Mesothelial cell of epicardium (in vitro differentiated cells): ENCODE results near the gene KCNAB2. TPM values are rescaled to one million over a fixed set of nuclear protein-coding genes. Genes with fewer than 3 reads are reported as not detected.
"Not testable (repeated sequence)": the region's sequence is repeated elsewhere in the genome, so short reads cannot be mapped to it uniquely, and the experiment has no call there.

Source experiments
- DNase-seq, 2 experiments: peaks; one replicate each; pipeline ENCODE4 v3.0.0; 2021; ENCODE audit warnings: low spot score in 2 of 2; ENCODE audit not compliant: unreplicated experiment in 2 of 2
- H3K27ac Mint-ChIP-seq: 2 replicates; pipeline ENCODE4 v1.8.0; 2021; ENCODE audit warnings: mixed read lengths
- H3K27me3 Mint-ChIP-seq: 2 replicates; pipeline ENCODE4 v1.8.0; 2021; ENCODE audit warnings: low read depth, mixed read lengths
- H3K36me3 Mint-ChIP-seq: 2 replicates; pipeline ENCODE4 v1.8.0; 2021; ENCODE audit warnings: mixed read lengths
- H3K4me1 Mint-ChIP-seq: 2 replicates; pipeline ENCODE4 v1.8.0; 2021; ENCODE audit warnings: mixed read lengths
- H3K4me3 Mint-ChIP-seq: 2 replicates; pipeline ENCODE4 v1.8.0; 2021; ENCODE audit warnings: mild to moderate bottlenecking, moderate library complexity, mixed read lengths
- H3K9me3 Mint-ChIP-seq: 2 replicates; pipeline ENCODE4 v1.8.0; 2021; ENCODE audit warnings: mixed read lengths
- CTCF ChIP-seq: fragments of 200-600 bp; sonication (generic); IDR thresholded peaks from one replicate; pipeline ENCODE4 v1.5.0; 2021; ENCODE audit warnings: antibody characterized with exemption; ENCODE audit not compliant: unreplicated experiment
- total RNA-seq: library from RNA; stranded (reverse); gene quantifications from 3 replicates; pipeline ENCODE4 v1.2.1, GENCODE V29; 2021

Gene KCNAB2
- total RNA-seq, 1 donor from 2014 or later = 10.7 TPM

- DNase-seq = no peak
- Mint-ChIP-seq H3K9me3 (no peaks in the 10 kb centered on the region), H3K27ac (no peak overlapping the region), H3K36me3 (no peaks in the 10 kb centered on the region), H3K4me3 (no peak overlapping the region), H3K27me3 (peaks cover 47% of the 10 kb centered on the region), H3K4me1 (peaks cover 3% of the 10 kb centered on the region)
- TF ChIP-seq CTCF = no peak
These were observed 8.9 kb downstream of the KCNAB2 start for GRCh38 chr1:6054596-6054995.

GRCh38 chr1:6056572-6056948 is 10.9 kb downstream of the KCNAB2 start:
- no peak overlapping the region for H3K4me3 Mint-ChIP-seq
- DNase-seq = no peak
- H3K9me3 Mint-ChIP-seq = no peaks in the 10 kb centered on the region
- H3K36me3 Mint-ChIP-seq = no peaks in the 10 kb centered on the region
- peaks cover 3% of the 10 kb centered on the region for H3K4me1 Mint-ChIP-seq
- peaks cover 40% of the 10 kb centered on the region for H3K27me3 Mint-ChIP-seq
- no peak overlapping the region for H3K27ac Mint-ChIP-seq
- no peak for TF ChIP-seq CTCF

GRCh38 chr1:6057170-6057845 is 11.6 kb downstream of the KCNAB2 start:
- H3K27me3 Mint-ChIP-seq = peaks cover 38% of the 10 kb centered on the region
- no peak for TF ChIP-seq CTCF
- no peaks in the 10 kb centered on the region for H3K36me3 Mint-ChIP-seq
- H3K9me3 Mint-ChIP-seq = no peaks in the 10 kb centered on the region
- no peak for DNase-seq
- no peak overlapping the region for H3K4me3 Mint-ChIP-seq
- H3K4me1 Mint-ChIP-seq = peaks cover 3% of the 10 kb centered on the region
- H3K27ac Mint-ChIP-seq = no peak overlapping the region

- no peak for DNase-seq
- H3K27ac Mint-ChIP-seq = no peak overlapping the region
- no peak overlapping the region for H3K4me3 Mint-ChIP-seq
- no peak for TF ChIP-seq CTCF
- H3K9me3 Mint-ChIP-seq = no peaks in the 10 kb centered on the region
- H3K36me3 Mint-ChIP-seq = no peaks in the 10 kb centered on the region
- H3K27me3 Mint-ChIP-seq = peaks cover 26% of the 10 kb centered on the region
- no peaks in the 10 kb centered on the region for H3K4me1 Mint-ChIP-seq
These were observed 14.2 kb downstream of the KCNAB2 start for GRCh38 chr1:6059866-6060265.

- no peak for TF ChIP-seq CTCF
- no peak overlapping the region for H3K4me3 Mint-ChIP-seq
- H3K27me3 Mint-ChIP-seq = peaks cover 10% of the 10 kb centered on the region
- no peak for DNase-seq
- no peaks in the 10 kb centered on the region for H3K4me1 Mint-ChIP-seq
- no peaks in the 10 kb centered on the region for H3K36me3 Mint-ChIP-seq
- H3K27ac Mint-ChIP-seq = no peak overlapping the region
- no peaks in the 10 kb centered on the region for H3K9me3 Mint-ChIP-seq
These were observed 17.0 kb downstream of the KCNAB2 start for GRCh38 chr1:6062670-6063069.

- H3K36me3 Mint-ChIP-seq, H3K27me3 Mint-ChIP-seq, H3K9me3 Mint-ChIP-seq: not testable (repeated sequence)
These were observed 17.9 kb downstream of the KCNAB2 start for GRCh38 chr1:6063532-6064053.

More at GRCh38 chr1:6063532-6064053, 17.9 kb downstream of the KCNAB2 start:
- H3K27ac Mint-ChIP-seq, H3K4me3 Mint-ChIP-seq, H3K4me1 Mint-ChIP-seq, DNase-seq: not testable (repeated sequence)
